Muscle of back (tissue), 11 donors: ENCODE data around the gene ZHX3. TPM values are rescaled to one million over a fixed set of nuclear protein-coding genes. Genes with fewer than 3 reads are reported as not detected.

Source experiments
- DNase-seq, 3 donors: peaks; one replicate each; pipeline versions ENCODE4 v3.0.0 to v3.0.0-alpha.2; 2013
- polyA plus RNA-seq, 10 donors: library from polyadenylated mRNA; unstranded; fragments of 120-200 nt; gene quantifications; one replicate each; pipeline ENCODE4 v1.2.1, GENCODE V29; 2013; ENCODE audit not compliant: insufficient read length in 10 of 10

ZHX3 gene
- polyA plus RNA-seq, 10 donors, result 8.4 to 13.6 (median 10.1) TPM

DNA sequence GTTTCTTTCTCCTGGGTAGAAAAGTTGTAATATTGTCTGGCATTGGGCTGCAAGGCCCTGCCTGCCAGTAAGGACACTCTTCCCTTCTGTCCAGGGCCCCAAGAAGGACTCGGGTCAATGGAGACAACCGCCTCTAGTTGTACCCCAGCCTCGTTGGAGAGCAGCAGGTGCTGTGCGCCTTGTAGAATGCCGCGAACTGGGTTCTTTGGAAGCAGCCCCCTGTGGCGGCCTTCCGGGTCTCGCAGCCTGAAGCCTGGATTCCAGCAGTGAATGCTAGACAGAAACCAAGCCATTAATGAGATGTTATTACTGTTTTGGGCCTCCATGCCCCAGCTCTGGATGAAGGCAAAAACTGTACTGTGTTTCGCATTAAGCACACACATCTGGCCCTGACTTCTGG is 143.2 kb downstream of the ZHX3 start:
- no peak for DNase-seq

DNA sequence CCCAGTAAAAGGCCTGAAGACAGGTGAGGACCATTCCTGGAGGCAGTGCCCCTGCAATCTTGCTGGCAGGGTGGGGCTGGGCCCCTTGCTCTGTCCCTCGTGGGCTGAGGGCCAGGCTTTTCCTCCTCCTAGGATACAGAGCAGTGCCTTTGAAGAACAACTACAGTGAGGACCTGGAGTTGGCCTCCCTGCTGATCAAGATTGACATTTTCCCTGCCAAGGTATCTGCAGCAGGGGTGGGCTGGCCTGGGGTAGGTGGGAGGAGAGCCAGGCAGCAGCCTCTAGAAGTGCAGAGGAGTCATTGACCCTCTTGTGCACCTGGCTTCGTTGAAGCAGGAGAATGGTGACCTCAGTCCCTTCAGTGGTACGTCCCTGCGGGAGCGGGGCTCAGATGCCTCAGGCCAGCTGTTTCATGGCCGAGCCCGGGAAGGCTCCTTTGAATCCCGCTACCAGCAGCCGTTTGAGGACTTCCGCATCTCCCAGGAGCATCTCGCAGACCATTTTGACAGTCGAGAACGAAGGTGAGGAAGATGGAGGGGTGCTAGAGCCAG is 143.7 kb downstream of the ZHX3 start:
- DNase-seq, result no peak

- peak; percentile 74 to 91 (median 84) for DNase-seq
These were observed 144.3 kb downstream of the ZHX3 start for GRCh38 chr20:41173161-41173721.

DNA sequence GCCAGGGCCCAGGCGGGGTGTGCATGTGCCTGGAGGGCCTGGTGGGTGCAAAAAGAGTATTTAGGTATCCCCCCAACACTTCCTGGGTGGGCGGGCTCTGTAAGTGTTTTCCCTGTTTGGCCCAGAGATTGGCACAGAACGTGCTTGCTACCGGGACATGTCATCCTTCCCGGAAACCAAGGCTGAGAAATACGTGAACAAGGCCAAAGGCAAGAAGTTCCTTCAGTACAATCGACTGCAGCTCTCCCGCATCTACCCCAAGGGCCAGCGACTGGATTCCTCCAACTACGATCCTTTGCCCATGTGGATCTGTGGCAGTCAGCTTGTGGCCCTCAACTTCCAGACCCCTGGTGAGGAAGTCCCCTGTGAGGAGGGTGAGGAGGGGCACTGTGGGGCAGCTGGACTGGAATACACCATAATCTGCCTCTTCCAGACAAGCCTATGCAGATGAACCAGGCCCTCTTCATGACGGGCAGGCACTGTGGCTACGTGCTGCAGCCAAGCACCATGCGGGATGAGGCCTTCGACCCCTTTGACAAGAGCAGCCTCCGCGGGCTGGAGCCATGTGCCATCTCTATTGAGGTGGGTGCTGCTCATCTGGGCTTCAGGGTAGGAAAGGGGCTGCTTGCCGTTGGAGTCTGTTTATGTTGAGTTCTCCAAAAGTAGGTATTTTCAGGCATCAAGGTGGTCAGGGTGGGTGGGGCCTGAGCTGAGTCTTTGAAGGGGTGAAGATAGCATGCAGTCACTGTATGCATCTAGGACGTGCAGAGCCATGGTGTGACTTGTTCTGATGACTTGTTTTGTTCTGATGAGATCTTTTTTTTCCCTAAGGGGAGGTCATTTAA is 145.0 kb downstream of the ZHX3 start:
- DNase-seq, result no peak

GRCh38 chr20:41171736-41172295 is 145.7 kb downstream of the ZHX3 start:
- no peak for DNase-seq

GRCh38 chr20:41170386-41171105 is 147.0 kb downstream of the ZHX3 start:
- no peak for DNase-seq

DNA sequence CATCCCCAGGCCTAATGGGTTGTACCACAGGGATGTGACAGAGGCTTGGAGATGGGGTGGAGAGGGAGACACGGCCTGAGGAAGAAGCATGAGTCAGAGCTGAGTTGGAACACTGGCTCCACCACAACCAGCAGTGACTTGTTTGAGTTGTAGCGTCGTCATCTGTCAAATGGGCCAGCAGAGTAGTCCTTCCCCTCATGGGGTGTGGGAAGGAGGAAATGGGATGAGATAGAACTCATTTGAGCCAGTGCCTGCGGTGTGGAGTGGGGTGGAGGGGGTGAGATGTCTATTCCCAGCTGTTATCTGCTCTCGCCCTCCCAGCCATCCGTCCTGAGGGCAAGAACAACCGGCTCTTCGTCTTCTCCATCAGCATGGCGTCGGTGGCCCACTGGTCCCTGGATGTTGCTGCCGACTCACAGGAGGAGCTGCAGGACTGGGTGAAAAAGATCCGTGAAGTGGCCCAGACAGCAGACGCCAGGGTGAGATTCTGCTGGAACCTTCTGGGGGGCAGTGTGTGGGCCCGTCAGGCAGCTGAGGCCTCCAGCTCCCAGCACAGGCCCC is 147.7 kb downstream of the ZHX3 start:
- no peak for DNase-seq

GRCh38 chr20:41169162-41169690 is 148.3 kb downstream of the ZHX3 start:
- DNase-seq, result no peak

- DNase-seq, result no peak
These were observed 149.0 kb downstream of the ZHX3 start for GRCh38 chr20:41168281-41169161.

- DNase-seq, result no peak
These were observed 149.9 kb downstream of the ZHX3 start for GRCh38 chr20:41167481-41168253.

- no peak for DNase-seq
These were observed 150.4 kb downstream of the ZHX3 start for GRCh38 chr20:41167118-41167470.

DNA sequence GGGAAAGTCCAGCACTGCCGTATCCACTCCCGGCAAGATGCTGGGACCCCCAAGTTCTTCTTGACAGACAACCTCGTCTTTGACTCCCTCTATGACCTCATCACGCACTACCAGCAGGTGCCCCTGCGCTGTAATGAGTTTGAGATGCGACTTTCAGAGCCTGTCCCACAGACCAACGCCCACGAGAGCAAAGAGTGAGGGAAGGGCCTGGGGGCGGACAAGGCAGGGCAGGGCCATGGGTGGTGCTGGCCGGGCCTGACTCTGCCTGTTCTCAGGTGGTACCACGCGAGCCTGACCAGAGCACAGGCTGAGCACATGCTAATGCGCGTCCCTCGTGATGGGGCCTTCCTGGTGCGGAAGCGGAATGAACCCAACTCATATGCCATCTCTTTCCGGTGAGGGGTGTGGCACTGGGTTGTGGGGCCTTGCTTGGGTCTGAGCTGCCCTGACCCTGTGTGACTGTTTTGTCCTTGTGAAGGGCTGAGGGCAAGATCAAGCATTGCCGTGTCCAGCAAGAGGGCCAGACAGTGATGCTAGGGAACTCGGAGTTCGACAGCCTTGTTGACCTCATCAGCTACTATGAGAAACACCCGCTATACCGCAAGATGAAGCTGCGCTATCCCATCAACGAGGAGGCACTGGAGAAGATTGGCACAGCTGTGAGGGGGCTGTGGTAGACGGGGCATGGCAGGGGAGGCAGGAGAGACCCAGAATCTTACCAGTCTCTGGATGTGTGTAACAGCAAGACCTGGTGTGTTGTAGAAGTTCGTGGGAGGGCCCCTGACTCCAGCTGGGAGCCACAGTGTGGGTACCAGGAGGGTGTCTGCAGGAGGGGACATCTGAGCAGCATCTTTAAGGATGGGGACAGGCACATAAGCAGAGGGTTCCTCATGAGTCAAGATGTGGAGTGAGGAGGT is 151.1 kb downstream of the ZHX3 start:
- no peak for DNase-seq

DNA sequence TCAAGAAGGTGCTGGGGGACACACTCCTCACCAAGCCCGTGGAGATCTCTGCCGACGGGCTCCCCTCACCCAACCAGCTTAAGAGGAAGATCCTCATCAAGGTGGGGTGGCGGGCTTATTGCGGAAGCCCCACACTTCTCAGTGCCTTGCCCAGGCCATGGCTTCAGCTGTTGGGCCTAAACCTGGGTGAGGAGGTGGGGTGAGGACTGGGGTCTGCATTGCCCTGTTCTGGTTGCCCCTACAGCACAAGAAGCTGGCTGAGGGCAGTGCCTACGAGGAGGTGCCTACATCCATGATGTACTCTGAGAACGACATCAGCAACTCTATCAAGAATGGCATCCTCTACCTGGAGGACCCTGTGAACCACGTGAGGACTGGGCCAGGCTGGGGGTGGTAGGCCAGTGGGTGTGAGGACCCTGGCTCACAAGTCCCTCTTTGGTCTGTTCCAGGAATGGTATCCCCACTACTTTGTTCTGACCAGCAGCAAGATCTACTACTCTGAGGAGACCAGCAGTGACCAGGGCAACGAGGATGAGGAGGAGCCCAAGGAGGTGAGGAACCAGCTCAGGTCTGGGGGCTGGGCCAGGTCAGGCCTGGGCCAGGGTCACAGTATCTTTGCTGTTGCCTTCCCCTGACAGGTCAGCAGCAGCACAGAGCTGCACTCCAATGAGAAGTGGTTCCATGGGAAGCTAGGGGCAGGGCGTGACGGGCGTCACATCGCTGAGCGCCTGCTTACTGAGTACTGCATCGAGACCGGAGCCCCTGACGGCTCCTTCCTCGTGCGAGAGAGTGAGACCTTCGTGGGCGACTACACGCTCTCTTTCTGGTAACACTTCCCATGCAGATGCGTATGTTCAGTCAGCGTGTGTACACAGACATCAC is 152.3 kb downstream of the ZHX3 start:
- DNase-seq, result no peak

- no peak for DNase-seq
These were observed 153.7 kb downstream of the ZHX3 start for GRCh38 chr20:41163821-41164220.

- no peak for DNase-seq
These were observed 155.1 kb downstream of the ZHX3 start for GRCh38 chr20:41162396-41162795.

GRCh38 chr20:41161886-41162285 is 155.6 kb downstream of the ZHX3 start:
- no peak for DNase-seq

DNA sequence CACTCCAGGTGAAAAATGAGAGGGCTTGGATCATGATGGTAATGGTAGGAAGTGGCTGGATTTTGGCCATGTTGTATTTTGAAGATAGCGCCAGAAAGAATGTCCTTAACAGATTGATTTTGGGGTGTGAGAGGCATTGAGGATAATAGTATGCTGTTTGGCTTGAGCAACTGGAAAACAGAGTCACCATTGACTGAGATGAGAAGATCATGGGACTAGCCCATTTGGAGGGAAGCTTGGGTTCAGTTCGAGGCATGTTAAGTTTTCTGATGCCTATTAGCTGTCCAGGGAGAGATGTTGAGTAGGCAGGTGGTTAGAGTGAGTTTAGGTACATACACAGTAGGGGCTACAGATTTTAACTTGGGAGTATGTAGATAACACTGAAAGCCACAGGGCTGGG is 156.8 kb downstream of the ZHX3 start:
- no peak for DNase-seq

DNA sequence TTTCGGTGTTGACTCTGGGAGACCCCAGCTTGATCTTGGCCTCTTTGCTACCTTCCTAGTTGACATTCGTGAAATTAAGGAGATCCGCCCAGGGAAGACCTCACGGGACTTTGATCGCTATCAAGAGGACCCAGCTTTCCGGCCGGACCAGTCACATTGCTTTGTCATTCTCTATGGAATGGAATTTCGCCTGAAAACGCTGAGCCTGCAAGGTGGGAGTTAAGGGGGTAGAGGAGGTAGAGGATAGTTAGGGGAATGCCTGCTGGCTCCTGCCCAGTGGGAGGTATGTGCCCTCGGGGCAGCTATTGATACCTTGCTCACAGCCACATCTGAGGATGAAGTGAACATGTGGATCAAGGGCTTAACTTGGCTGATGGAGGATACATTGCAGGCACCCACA is 158.0 kb downstream of the ZHX3 start:
- no peak for DNase-seq
